ENCODE data around the gene UBXN11.

DNA sequence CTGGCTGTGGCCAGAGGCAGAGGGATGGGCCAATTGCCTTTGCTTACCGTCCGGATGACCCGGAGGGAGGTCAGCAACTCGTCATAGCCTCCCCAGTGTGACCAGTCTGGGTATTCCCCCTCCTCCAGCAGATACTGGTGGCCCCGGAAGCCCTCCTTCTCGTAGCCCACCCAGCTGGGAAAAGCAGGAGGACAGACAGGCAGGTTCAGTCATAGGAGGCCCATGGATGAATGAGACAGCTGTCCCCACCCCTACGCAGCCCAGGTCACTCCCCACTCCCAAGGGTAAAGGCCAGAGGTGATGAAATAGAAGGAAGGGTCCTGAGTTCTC lies 30.7 kb upstream of the UBXN11 start:
- TF ChIP-seq, protein P1, sequence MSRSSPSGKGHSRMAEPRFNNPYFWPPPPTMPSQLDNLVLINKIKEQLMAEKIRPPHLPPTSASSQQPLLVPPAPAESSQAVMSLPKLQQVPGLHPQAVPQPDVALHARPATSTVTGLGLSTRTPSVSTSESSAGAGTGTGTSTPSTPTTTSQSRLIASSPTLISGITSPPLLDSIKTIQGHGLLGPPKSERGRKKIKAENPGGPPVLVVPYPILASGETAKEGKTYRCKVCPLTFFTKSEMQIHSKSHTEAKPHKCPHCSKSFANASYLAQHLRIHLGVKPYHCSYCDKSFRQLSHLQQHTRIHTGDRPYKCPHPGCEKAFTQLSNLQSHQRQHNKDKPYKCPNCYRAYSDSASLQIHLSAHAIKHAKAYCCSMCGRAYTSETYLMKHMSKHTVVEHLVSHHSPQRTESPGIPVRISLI (CRISPR knock-in tag; IDR thresholded peaks at IDR 0.05; ENCODE audit: borderline replicate concordance), result no peak
- TF ChIP-seq SIN3B (IDR thresholded peaks at IDR 0.05; ENCODE audit: low read length), result no peak
- TF ChIP-seq, protein P2, sequence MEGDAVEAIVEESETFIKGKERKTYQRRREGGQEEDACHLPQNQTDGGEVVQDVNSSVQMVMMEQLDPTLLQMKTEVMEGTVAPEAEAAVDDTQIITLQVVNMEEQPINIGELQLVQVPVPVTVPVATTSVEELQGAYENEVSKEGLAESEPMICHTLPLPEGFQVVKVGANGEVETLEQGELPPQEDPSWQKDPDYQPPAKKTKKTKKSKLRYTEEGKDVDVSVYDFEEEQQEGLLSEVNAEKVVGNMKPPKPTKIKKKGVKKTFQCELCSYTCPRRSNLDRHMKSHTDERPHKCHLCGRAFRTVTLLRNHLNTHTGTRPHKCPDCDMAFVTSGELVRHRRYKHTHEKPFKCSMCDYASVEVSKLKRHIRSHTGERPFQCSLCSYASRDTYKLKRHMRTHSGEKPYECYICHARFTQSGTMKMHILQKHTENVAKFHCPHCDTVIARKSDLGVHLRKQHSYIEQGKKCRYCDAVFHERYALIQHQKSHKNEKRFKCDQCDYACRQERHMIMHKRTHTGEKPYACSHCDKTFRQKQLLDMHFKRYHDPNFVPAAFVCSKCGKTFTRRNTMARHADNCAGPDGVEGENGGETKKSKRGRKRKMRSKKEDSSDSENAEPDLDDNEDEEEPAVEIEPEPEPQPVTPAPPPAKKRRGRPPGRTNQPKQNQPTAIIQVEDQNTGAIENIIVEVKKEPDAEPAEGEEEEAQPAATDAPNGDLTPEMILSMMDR (CRISPR knock-in tag; IDR thresholded peaks at IDR 0.05), result no peak
- no peak for TF ChIP-seq KDM2A (CRISPR knock-in tag; IDR thresholded peaks at IDR 0.05; ENCODE audit: borderline replicate concordance, low read depth)
- TF ChIP-seq, protein P3, sequence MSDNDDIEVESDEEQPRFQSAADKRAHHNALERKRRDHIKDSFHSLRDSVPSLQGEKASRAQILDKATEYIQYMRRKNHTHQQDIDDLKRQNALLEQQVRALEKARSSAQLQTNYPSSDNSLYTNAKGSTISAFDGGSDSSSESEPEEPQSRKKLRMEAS (IDR thresholded peaks at IDR 0.05), result no peak
- no peak for TF ChIP-seq TSC22D2 (CRISPR knock-in tag; IDR thresholded peaks at IDR 0.05; ENCODE audit: borderline replicate concordance)
